Measurements from ENCODE around the gene TAS2R16.

Gene TAS2R16

DNA sequence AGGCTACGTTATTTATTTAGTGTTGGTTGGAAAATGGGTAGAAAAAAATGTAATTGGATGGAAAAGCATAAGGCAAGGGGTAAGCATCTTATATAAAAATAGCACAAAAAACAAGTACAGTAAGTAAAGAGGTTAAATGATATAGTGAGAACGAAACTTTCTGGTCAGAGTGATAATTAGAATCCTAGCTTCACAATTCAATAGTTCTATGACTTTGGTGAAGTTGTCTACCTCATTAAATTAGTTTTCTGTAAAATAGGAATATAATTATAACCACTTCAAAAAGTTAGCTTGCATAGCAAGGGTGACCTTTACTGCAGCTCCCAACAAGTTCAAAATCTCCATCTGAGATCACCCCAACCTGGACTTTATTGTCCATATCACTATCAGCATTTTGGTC, 30.8 kb upstream of the TAS2R16 start:
- ChIA-PET POLR2A (no interaction called here), CTCF (no interaction called here)
- no peak for DNase-seq (ENCODE audit: extremely low spot score)

DNA sequence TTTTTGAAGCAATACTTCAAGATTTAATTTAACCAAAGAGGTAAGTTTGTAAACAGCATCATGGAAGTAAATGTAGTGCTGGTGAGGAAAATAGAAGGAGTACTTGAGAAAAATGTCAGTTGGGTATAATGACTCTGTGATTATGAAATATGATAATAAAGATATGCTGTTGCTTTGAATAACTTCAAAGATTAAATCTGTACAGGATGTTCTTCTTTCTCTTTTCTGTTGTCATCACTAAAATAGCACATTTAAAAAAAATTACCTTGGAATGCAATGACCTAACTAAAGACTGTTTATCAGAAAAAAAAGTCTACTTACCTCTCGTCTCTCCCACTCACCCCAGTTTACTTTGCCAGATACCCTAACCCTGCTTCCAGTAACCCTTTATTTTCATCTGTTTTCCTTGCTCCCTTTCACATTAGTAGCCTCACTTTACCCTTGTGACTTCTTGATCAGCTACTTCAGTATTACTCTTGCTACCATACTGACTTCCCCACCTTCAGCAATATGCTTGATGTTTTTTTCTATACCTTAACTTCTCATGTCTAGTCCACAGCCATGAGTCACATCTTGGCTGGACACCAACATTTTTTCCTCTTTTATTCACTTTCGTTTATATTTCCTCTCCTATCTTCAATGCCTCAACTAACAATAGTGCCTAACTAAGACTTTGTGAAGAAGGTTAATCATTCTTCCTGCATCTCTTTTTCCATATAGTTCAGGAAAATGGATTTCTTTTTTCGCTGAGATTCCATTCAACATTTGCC, 29.7 kb upstream of the TAS2R16 start:
- DNase-seq (ENCODE audit: extremely low spot score), result no peak
- CTCF ChIA-PET, result no interaction called here
- TF ChIP-seq BHLHE40 (IDR thresholded peaks at IDR 0.05; ENCODE audit: borderline replicate concordance), result no peak
- TF ChIP-seq ARNT (IDR thresholded peaks at IDR 0.05), result no peak
- TF ChIP-seq, protein P1, sequence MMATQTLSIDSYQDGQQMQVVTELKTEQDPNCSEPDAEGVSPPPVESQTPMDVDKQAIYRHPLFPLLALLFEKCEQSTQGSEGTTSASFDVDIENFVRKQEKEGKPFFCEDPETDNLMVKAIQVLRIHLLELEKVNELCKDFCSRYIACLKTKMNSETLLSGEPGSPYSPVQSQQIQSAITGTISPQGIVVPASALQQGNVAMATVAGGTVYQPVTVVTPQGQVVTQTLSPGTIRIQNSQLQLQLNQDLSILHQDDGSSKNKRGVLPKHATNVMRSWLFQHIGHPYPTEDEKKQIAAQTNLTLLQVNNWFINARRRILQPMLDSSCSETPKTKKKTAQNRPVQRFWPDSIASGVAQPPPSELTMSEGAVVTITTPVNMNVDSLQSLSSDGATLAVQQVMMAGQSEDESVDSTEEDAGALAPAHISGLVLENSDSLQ (IDR thresholded peaks at IDR 0.05), result no peak
- TF ChIP-seq HDGF (IDR thresholded peaks at IDR 0.05; ENCODE audit: borderline replicate concordance), result no peak
- no peak for TF ChIP-seq L3MBTL2 (conservative IDR thresholded peaks at IDR 0.05)
- no peak for TF ChIP-seq LEF1 (IDR thresholded peaks at IDR 0.05; ENCODE audit: borderline replicate concordance)
- no peak for TF ChIP-seq FOXA1 (IDR thresholded peaks at IDR 0.05)
- TF ChIP-seq SP1 (IDR thresholded peaks at IDR 0.05), result no peak
- TF ChIP-seq SUZ12 (IDR thresholded peaks at IDR 0.05), result no peak
- POLR2A ChIA-PET, result no interaction called here

More for the DNA sequence above, 30.8 kb upstream of the TAS2R16 start:
- TF ChIP-seq ARNT (IDR thresholded peaks at IDR 0.05) (no peak), SUZ12 (IDR thresholded peaks at IDR 0.05) (no peak), ELF4 (IDR thresholded peaks at IDR 0.05) (no peak), ZNF384 (IDR thresholded peaks at IDR 0.05) (no peak), CTBP1 (IDR thresholded peaks at IDR 0.05; ENCODE audit: borderline replicate concordance) (no peak), BHLHE40 (IDR thresholded peaks at IDR 0.05; ENCODE audit: borderline replicate concordance) (no peak), NFRKB (IDR thresholded peaks at IDR 0.05) (no peak), L3MBTL2 (conservative IDR thresholded peaks at IDR 0.05) (no peak), FOXM1 (IDR thresholded peaks at IDR 0.05; ENCODE audit: borderline replicate concordance) (no peak), TARDBP (IDR thresholded peaks at IDR 0.05) (no peak), HDGF (IDR thresholded peaks at IDR 0.05; ENCODE audit: borderline replicate concordance) (no peak), FOXA1 (IDR thresholded peaks at IDR 0.05) (no peak), LEF1 (IDR thresholded peaks at IDR 0.05; ENCODE audit: borderline replicate concordance) (no peak), SP1 (IDR thresholded peaks at IDR 0.05) (no peak)
- TF ChIP-seq, protein P1 (IDR thresholded peaks at IDR 0.05), result no peak

DNA sequence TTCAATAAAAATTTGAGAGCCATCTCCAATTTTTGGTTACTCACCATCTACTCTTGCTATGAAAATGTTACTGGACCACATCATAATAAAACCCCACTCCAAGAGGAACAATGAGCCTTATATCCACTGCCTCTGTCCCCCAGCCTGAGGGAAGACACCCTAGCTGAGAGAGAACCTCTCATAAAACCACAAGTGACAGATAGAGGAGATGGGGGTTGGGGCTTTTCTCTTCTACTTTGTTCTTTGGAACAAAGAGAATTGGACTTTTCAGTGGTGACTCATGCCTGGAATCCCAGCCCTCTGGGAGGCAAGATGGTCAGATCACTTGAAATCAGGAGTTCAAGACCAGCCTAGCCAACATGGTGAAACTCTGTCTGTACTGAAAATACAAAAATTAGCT, 27.6 kb upstream of the TAS2R16 start:
- ChIA-PET CTCF (no interaction called here), POLR2A (no interaction called here)
- DNase-seq (ENCODE audit: extremely low spot score), result no peak
- no peak for TF ChIP-seq L3MBTL2 (conservative IDR thresholded peaks at IDR 0.05)
- TF ChIP-seq, protein P1 (IDR thresholded peaks at IDR 0.05), result no peak
- no peak for TF ChIP-seq ZNF384 (IDR thresholded peaks at IDR 0.05)
- TF ChIP-seq HDGF (IDR thresholded peaks at IDR 0.05; ENCODE audit: borderline replicate concordance), result no peak
- no peak for TF ChIP-seq ELF4 (IDR thresholded peaks at IDR 0.05)
- TF ChIP-seq NFRKB (IDR thresholded peaks at IDR 0.05), result no peak
- no peak for TF ChIP-seq LEF1 (IDR thresholded peaks at IDR 0.05; ENCODE audit: borderline replicate concordance)
- no peak for TF ChIP-seq BHLHE40 (IDR thresholded peaks at IDR 0.05; ENCODE audit: borderline replicate concordance)
- no peak for TF ChIP-seq FOXM1 (IDR thresholded peaks at IDR 0.05; ENCODE audit: borderline replicate concordance)
- TF ChIP-seq FOXK2 (IDR thresholded peaks at IDR 0.05), result no peak
- no peak for TF ChIP-seq FOXA1 (IDR thresholded peaks at IDR 0.05)
- TF ChIP-seq CTBP1 (IDR thresholded peaks at IDR 0.05; ENCODE audit: borderline replicate concordance), result no peak
- TF ChIP-seq SUZ12 (IDR thresholded peaks at IDR 0.05), result no peak
- no peak for TF ChIP-seq SP1 (IDR thresholded peaks at IDR 0.05)
- TF ChIP-seq TARDBP (IDR thresholded peaks at IDR 0.05), result no peak
- TF ChIP-seq ARNT (IDR thresholded peaks at IDR 0.05), result no peak

DNA sequence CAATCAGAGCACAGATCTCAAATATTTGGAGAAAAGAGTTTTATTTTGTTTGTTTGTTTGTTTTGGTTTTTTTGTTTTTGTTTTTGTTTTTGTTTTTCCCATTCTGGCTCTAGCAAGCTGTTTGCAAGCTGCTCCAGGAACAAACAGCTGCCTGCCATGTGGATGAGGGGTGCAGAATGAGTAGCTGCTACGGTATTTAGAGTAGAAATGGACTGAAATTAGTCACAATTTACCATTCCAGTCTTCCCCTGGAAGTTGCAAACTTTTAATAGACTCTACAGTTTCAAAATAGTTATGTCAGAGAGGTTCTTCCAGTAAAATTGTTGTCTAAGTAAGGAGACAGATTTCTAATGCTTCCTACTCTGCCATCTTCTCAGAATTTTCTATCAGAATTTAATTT, 27.1 kb upstream of the TAS2R16 start:
- DNase-seq (ENCODE audit: extremely low spot score), result no peak
- ChIA-PET CTCF (no interaction called here), POLR2A (no interaction called here)
- TF ChIP-seq HDGF (IDR thresholded peaks at IDR 0.05; ENCODE audit: borderline replicate concordance) (no peak), ZNF384 (IDR thresholded peaks at IDR 0.05) (no peak), FOXM1 (IDR thresholded peaks at IDR 0.05; ENCODE audit: borderline replicate concordance) (no peak), ARNT (IDR thresholded peaks at IDR 0.05) (no peak), SP1 (IDR thresholded peaks at IDR 0.05) (no peak), SUZ12 (IDR thresholded peaks at IDR 0.05) (no peak), FOXK2 (IDR thresholded peaks at IDR 0.05) (no peak), TARDBP (IDR thresholded peaks at IDR 0.05) (no peak)
- TF ChIP-seq, protein P1 (IDR thresholded peaks at IDR 0.05), result no peak

DNA sequence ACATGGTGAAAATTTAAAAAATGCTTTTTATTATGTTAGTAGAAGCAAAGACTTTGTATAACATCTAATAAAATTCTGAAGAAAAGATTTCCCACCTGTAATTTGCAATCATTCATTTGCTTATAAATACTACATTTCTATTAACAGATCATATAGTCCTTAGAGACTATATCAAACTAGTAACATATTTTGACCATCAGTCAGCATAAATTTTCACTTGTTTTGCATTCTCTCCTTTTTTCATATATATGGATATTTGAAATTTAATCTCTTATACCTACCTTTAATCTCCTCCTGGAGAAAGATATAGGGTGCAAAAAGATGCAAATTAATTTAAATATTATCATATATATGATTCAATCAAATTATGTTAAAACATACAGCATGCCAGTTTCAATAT, 16.9 kb upstream of the TAS2R16 start:
- ChIA-PET POLR2A (no interaction called here), CTCF (no interaction called here)
- TF ChIP-seq HDGF (IDR thresholded peaks at IDR 0.05; ENCODE audit: borderline replicate concordance) (no peak), SUZ12 (IDR thresholded peaks at IDR 0.05) (no peak), CTBP1 (IDR thresholded peaks at IDR 0.05; ENCODE audit: borderline replicate concordance) (no peak), LEF1 (IDR thresholded peaks at IDR 0.05; ENCODE audit: borderline replicate concordance) (no peak), SP1 (IDR thresholded peaks at IDR 0.05) (no peak), ELF4 (IDR thresholded peaks at IDR 0.05) (no peak), ZNF384 (IDR thresholded peaks at IDR 0.05) (no peak), FOXM1 (IDR thresholded peaks at IDR 0.05; ENCODE audit: borderline replicate concordance) (no peak), L3MBTL2 (conservative IDR thresholded peaks at IDR 0.05) (no peak)
- no peak for DNase-seq (ENCODE audit: extremely low spot score)
